HEK293 (cell line): ENCODE measurements around the gene MEX3A.

Experiments
- MZF1 ChIP-seq: fragments of 450-650 bp; formaldehyde crosslinking; IDR thresholded peaks from 2 replicates; pipeline ENCODE4 v1.5.1; 2017; ENCODE audit warnings: missing biosample characterization, missing genetic modification characterization, borderline replicate concordance
- OVOL3 ChIP-seq: fragments of 450-650 bp; formaldehyde crosslinking; IDR thresholded peaks from 2 replicates; pipeline ENCODE4 v1.5.1; 2016; ENCODE audit warnings: missing biosample characterization, missing genetic modification characterization
- SALL2 ChIP-seq: fragments of 450-650 bp; formaldehyde crosslinking; IDR thresholded peaks from 2 replicates; pipeline ENCODE4 v1.5.0; 2017; ENCODE audit warnings: missing biosample characterization, mild to moderate bottlenecking, missing genetic modification characterization, borderline replicate concordance
- SCRT2 ChIP-seq: fragments of 450-650 bp; formaldehyde crosslinking; IDR thresholded peaks from 2 replicates; pipeline ENCODE4 v1.5.1; 2016; ENCODE audit warnings: missing biosample characterization, missing genetic modification characterization
- SP2 ChIP-seq: fragments of 450-650 bp; formaldehyde crosslinking; IDR thresholded peaks from 2 replicates; pipeline ENCODE4 v1.5.1; 2016; ENCODE audit warnings: missing biosample characterization, missing genetic modification characterization
- ZFP41 ChIP-seq: fragments of 450-650 bp; formaldehyde crosslinking; IDR thresholded peaks from 2 replicates; pipeline ENCODE4 v1.5.1; 2016; ENCODE audit warnings: missing biosample characterization, missing genetic modification characterization, borderline replicate concordance
- ZNF133 ChIP-seq: fragments of 450-650 bp; formaldehyde crosslinking; IDR thresholded peaks from 2 replicates; pipeline ENCODE4 v1.5.1; 2016; ENCODE audit warnings: missing biosample characterization, missing genetic modification characterization
- ZNF600 ChIP-seq: fragments of 450-650 bp; formaldehyde crosslinking; IDR thresholded peaks from 2 replicates; pipeline ENCODE4 v1.5.1; 2016; ENCODE audit warnings: missing biosample characterization, missing genetic modification characterization
- ZNF747 ChIP-seq: fragments of 450-650 bp; formaldehyde crosslinking; IDR thresholded peaks from 2 replicates; pipeline ENCODE4 v1.5.1; 2016; ENCODE audit warnings: missing biosample characterization, missing genetic modification characterization
- ZSCAN16 ChIP-seq: fragments of 450-650 bp; formaldehyde crosslinking; IDR thresholded peaks from 2 replicates; pipeline ENCODE4 v1.5.1; 2016; ENCODE audit warnings: missing biosample characterization, missing genetic modification characterization
- TF ChIP-seq, protein P1 (sequence below): fragments of 450-650 bp; formaldehyde crosslinking; IDR thresholded peaks from 2 replicates; pipeline ENCODE4 v1.5.1; 2016; ENCODE audit warnings: missing biosample characterization, missing genetic modification characterization, low read depth
- TF ChIP-seq, protein P2 (sequence below): fragments of 450-650 bp; formaldehyde crosslinking; IDR thresholded peaks from 2 replicates; pipeline ENCODE4 v1.5.1; 2016; ENCODE audit warnings: missing biosample characterization, missing genetic modification characterization
- TF ChIP-seq, protein P3 (sequence below): fragments of 450-650 bp; IDR thresholded peaks from 2 replicates; pipeline ENCODE4 v1.5.1; 2018; ENCODE audit warnings: missing biosample characterization, mild to moderate bottlenecking, missing genetic modification characterization
- TF ChIP-seq, protein P4 (sequence below): fragments of 450-650 bp; formaldehyde crosslinking; IDR thresholded peaks from 2 replicates; pipeline ENCODE4 v1.5.1; 2016; ENCODE audit warnings: missing biosample characterization, missing genetic modification characterization

DNA sequence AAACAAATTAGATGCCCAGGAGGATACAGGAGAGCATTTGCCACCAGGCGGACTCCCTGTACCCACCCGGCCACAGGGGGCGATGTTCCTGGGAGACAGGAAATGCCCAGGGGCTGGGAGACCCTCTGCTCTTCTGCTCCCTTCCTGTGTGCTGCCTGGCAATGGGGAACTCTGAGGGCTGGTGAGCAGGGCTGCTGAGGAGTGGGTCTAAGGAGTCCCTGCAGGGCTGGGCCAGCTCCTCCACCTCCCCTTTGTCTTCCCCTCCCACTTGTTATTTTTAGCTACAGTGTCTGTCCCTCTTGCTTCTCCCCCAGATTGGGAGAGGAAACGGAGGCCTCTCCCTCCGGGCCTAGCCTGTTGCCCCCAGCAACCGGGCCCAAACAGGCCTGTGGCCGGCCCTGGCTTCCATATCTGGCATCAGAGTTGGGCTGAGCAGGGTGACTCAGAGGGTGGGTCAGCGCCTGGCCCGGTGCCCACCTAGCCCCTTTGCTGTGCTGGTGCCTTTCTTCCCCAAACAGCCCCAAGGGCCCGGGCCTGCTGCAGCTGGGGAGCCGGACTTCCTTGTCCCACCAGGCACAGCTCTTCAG lies 43.9 kb upstream of the MEX3A start:
- TF ChIP-seq, protein P1, sequence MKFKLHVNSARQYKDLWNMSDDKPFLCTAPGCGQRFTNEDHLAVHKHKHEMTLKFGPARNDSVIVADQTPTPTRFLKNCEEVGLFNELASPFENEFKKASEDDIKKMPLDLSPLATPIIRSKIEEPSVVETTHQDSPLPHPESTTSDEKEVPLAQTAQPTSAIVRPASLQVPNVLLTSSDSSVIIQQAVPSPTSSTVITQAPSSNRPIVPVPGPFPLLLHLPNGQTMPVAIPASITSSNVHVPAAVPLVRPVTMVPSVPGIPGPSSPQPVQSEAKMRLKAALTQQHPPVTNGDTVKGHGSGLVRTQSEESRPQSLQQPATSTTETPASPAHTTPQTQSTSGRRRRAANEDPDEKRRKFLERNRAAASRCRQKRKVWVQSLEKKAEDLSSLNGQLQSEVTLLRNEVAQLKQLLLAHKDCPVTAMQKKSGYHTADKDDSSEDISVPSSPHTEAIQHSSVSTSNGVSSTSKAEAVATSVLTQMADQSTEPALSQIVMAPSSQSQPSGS (tag by site-specific recombination) = no peak
- TF ChIP-seq, protein P2, sequence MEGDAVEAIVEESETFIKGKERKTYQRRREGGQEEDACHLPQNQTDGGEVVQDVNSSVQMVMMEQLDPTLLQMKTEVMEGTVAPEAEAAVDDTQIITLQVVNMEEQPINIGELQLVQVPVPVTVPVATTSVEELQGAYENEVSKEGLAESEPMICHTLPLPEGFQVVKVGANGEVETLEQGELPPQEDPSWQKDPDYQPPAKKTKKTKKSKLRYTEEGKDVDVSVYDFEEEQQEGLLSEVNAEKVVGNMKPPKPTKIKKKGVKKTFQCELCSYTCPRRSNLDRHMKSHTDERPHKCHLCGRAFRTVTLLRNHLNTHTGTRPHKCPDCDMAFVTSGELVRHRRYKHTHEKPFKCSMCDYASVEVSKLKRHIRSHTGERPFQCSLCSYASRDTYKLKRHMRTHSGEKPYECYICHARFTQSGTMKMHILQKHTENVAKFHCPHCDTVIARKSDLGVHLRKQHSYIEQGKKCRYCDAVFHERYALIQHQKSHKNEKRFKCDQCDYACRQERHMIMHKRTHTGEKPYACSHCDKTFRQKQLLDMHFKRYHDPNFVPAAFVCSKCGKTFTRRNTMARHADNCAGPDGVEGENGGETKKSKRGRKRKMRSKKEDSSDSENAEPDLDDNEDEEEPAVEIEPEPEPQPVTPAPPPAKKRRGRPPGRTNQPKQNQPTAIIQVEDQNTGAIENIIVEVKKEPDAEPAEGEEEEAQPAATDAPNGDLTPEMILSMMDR (tag by site-specific recombination) = peak; percentile 64
- TF ChIP-seq, protein P3, sequence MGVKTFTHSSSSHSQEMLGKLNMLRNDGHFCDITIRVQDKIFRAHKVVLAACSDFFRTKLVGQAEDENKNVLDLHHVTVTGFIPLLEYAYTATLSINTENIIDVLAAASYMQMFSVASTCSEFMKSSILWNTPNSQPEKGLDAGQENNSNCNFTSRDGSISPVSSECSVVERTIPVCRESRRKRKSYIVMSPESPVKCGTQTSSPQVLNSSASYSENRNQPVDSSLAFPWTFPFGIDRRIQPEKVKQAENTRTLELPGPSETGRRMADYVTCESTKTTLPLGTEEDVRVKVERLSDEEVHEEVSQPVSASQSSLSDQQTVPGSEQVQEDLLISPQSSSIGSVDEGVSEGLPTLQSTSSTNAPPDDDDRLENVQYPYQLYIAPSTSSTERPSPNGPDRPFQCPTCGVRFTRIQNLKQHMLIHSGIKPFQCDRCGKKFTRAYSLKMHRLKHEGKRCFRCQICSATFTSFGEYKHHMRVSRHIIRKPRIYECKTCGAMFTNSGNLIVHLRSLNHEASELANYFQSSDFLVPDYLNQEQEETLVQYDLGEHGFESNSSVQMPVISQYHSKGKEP (tag by site-specific recombination) = no peak
- TF ChIP-seq ZNF747 (tag by site-specific recombination) (no peak), ZNF133 (no peak), ZSCAN16 (tag by site-specific recombination) (no peak), OVOL3 (tag by site-specific recombination) (no peak), ZFP41 (tag by site-specific recombination) (no peak), ZNF600 (peak; percentile 86), SP2 (tag by site-specific recombination) (peak; percentile 60), MZF1 (tag by site-specific recombination) (no peak), SALL2 (tag by site-specific recombination) (no peak), SCRT2 (peak; percentile 90)
- TF ChIP-seq, protein P4, sequence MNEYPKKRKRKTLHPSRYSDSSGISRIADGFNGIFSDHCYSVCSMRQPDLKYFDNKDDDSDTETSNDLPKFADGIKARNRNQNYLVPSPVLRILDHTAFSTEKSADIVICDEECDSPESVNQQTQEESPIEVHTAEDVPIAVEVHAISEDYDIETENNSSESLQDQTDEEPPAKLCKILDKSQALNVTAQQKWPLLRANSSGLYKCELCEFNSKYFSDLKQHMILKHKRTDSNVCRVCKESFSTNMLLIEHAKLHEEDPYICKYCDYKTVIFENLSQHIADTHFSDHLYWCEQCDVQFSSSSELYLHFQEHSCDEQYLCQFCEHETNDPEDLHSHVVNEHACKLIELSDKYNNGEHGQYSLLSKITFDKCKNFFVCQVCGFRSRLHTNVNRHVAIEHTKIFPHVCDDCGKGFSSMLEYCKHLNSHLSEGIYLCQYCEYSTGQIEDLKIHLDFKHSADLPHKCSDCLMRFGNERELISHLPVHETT (tag by site-specific recombination) = no peak
